Subcutaneous abdominal adipose tissue (tissue), 5 donors: ENCODE measurements around the gene SYDE1.

Source experiments
- H3K27ac ChIP-seq: one replicate; pipeline ENCODE4 v1.7.0; 2013; ENCODE audit warnings: low read depth, mild to moderate bottlenecking, inconsistent platforms, low read length, moderate library complexity
- H3K27me3 ChIP-seq, 5 donors: one replicate each; pipeline ENCODE4 v1.7.0; 2013; ENCODE audit warnings: low read length in 5 of 5, inconsistent platforms in 1 of 5; ENCODE audit not compliant: control insufficient read depth in 5 of 5, insufficient read depth in 4 of 5
- H3K36me3 ChIP-seq, 5 donors: one replicate each; pipeline ENCODE4 v1.7.0; 2013; ENCODE audit warnings: low read length in 5 of 5; ENCODE audit not compliant: control insufficient read depth in 5 of 5, insufficient read depth in 5 of 5
- H3K4me1 ChIP-seq, 5 donors: one replicate each; pipeline ENCODE4 v1.7.0; 2013; ENCODE audit warnings: low read length in 5 of 5, mild to moderate bottlenecking in 3 of 5, moderate library complexity in 1 of 5; ENCODE audit not compliant: control insufficient read depth in 5 of 5, insufficient read depth in 5 of 5
- H3K4me3 ChIP-seq, 5 donors: one replicate each; pipeline ENCODE4 v1.7.0; 2013; ENCODE audit warnings: low read length in 5 of 5, low read depth in 1 of 5
- H3K9ac ChIP-seq, 5 donors: one replicate each; pipeline ENCODE4 v1.7.0; 2013; ENCODE audit warnings: low read length in 5 of 5, mild to moderate bottlenecking in 4 of 5, moderate library complexity in 3 of 5
- H3K9me3 ChIP-seq, 5 donors: one replicate each; pipeline ENCODE4 v1.7.0; 2013; ENCODE audit warnings: low read length in 5 of 5; ENCODE audit not compliant: control insufficient read depth in 5 of 5
- donor health status: healthy.
- donor health status: healthy.
- donor health status: healthy.
- donor health status: healthy.
- donor health status: healthy.

Gene SYDE1

GRCh38 chr19:15108145-15108844 lies 1.1 kb downstream of the SYDE1 start:
- H3K4me1 ChIP-seq: peaks cover 5 to 19% (median 19%) of the 10 kb centered on the region in 5 donors
- H3K9ac ChIP-seq: peak overlapping the region; percentile 52 to 88 (median 77)
- peaks cover 0 to 42% (median 35%) of the 10 kb centered on the region in 5 donors for H3K36me3 ChIP-seq
- H3K27ac ChIP-seq: peak overlapping the region; percentile 79
- peak overlapping the region; percentile 68 to 74 (median 71) for H3K4me3 ChIP-seq
- no peaks in the 10 kb centered on the region for H3K27me3 ChIP-seq
- peaks cover 3 to 11% (median 8%) of the 10 kb centered on the region in 5 donors for H3K9me3 ChIP-seq

- peaks cover 3 to 8% (median 5%) of the 10 kb centered on the region in 5 donors for H3K9me3 ChIP-seq
- H3K4me3 ChIP-seq: peak overlapping the region in 2 of 5 donors; percentile 69 to 74
- peak overlapping the region in 2 of 5 donors; percentile 28 to 68 for H3K9ac ChIP-seq
- no peak overlapping the region for H3K27ac ChIP-seq
- no peaks in the 10 kb centered on the region for H3K27me3 ChIP-seq
- peaks cover 5 to 24% (median 19%) of the 10 kb centered on the region in 5 donors for H3K4me1 ChIP-seq
- peaks cover 0 to 50% (median 43%) of the 10 kb centered on the region in 5 donors for H3K36me3 ChIP-seq
Measured at GRCh38 chr19:15108845-15109767, 1.9 kb downstream of the SYDE1 start.

GRCh38 chr19:15109768-15110417 lies 2.7 kb downstream of the SYDE1 start:
- Histone ChIP-seq H3K27me3 (no peaks in the 10 kb centered on the region), H3K36me3 (peaks cover 0 to 56% (median 46%) of the 10 kb centered on the region in 5 donors), H3K9me3 (no peaks in the 10 kb centered on the region), H3K9ac (no peak overlapping the region), H3K4me1 (peaks cover 6 to 31% (median 23%) of the 10 kb centered on the region in 5 donors), H3K27ac (no peak overlapping the region), H3K4me3 (no peak overlapping the region)

DNA sequence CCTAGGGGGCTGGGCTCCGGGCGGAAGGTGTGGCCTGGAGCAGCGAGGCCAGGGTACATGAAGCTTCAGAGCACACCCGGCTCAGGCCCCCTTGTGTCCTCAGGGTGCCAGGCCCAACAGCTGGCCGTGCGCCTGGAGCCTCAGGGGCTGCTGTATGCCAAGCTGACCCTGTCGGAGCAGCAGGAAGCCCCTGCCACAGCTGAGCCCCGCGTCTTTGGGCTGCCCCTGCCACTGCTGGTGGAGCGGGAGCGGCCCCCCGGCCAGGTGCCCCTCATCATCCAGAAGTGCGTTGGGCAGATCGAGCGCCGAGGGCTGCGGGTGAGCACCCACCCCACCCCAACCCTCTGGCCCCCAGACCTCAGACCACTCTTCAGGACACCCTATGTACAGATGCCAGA lies 3.2 kb downstream of the SYDE1 start:
- Histone ChIP-seq H3K4me1 (peaks cover 6 to 36% (median 28%) of the 10 kb centered on the region in 5 donors), H3K27me3 (no peaks in the 10 kb centered on the region), H3K9me3 (no peaks in the 10 kb centered on the region), H3K9ac (no peak overlapping the region), H3K4me3 (no peak overlapping the region), H3K27ac (no peak overlapping the region), H3K36me3 (peaks cover 0 to 61% (median 47%) of the 10 kb centered on the region in 5 donors)

DNA sequence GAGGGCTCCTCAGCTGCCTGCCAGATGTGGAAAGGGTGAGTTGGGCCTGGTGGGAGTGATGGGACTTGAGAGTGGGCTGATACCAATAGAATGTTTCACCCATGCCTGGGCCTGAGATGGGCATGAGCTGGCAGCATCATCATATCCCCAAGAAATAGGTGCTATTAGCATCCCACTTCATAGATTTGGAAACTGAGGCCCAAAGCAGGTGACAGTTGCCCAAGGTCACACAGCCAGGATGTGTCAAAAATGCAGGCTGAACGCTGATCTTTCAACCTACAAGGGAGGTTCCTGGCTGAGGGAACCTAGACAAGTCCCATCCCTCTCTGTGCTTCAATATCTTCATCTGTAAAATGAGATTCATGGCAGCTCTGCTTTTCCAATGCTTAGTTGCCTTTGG lies 4.6 kb downstream of the SYDE1 start:
- Histone ChIP-seq H3K36me3 (peaks cover 0 to 75% (median 61%) of the 10 kb centered on the region in 5 donors), H3K9me3 (no peaks in the 10 kb centered on the region), H3K9ac (no peak overlapping the region), H3K4me3 (no peak overlapping the region), H3K27me3 (no peaks in the 10 kb centered on the region), H3K4me1 (peaks cover 8 to 46% (median 34%) of the 10 kb centered on the region in 5 donors), H3K27ac (no peak overlapping the region)

- Histone ChIP-seq H3K27me3 (no peaks in the 10 kb centered on the region), H3K36me3 (peaks cover 0 to 81% (median 67%) of the 10 kb centered on the region in 5 donors), H3K4me1 (peaks cover 8 to 50% (median 32%) of the 10 kb centered on the region in 5 donors), H3K9me3 (no peaks in the 10 kb centered on the region), H3K9ac (no peak overlapping the region), H3K4me3 (no peak overlapping the region), H3K27ac (no peak overlapping the region)
Measured at GRCh38 chr19:15112385-15112784, 5.2 kb downstream of the SYDE1 start.

- Histone ChIP-seq H3K4me3 (no peak overlapping the region), H3K27me3 (no peaks in the 10 kb centered on the region), H3K4me1 (peaks cover 3 to 41% (median 23%) of the 10 kb centered on the region in 5 donors), H3K27ac (no peak overlapping the region), H3K9ac (no peak overlapping the region), H3K9me3 (no peaks in the 10 kb centered on the region), H3K36me3 (peaks cover 0 to 92% (median 78%) of the 10 kb centered on the region in 5 donors)
Measured at GRCh38 chr19:15113245-15114152, 6.3 kb downstream of the SYDE1 start.

DNA sequence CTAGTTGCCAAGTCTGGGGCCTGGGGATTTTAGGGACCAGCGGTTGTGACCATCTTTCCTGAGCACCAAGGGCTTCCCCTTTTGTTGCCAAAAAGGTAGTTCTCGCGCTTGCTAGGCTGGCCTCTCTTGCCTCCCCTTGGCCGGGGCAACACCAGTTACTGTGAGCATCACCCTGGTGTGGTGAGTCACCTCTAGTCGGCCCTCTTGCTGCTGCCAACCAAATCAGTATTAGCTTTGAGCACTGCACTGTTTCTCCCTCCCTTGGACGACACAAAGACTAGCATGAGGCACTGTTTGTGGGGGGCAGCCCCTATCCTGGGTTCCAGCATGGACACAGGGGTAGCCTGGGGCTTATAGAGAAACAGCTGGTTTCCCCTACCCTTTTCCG lies 6.9 kb downstream of the SYDE1 start:
- H3K9ac ChIP-seq: no peak overlapping the region
- H3K9me3 ChIP-seq: no peaks in the 10 kb centered on the region
- H3K27me3 ChIP-seq: no peaks in the 10 kb centered on the region
- peaks cover 0 to 97% (median 84%) of the 10 kb centered on the region in 5 donors for H3K36me3 ChIP-seq
- H3K4me1 ChIP-seq: peaks cover 3 to 36% (median 20%) of the 10 kb centered on the region in 5 donors
- H3K27ac ChIP-seq: peak overlapping the region; percentile 62
- no peak overlapping the region for H3K4me3 ChIP-seq

DNA sequence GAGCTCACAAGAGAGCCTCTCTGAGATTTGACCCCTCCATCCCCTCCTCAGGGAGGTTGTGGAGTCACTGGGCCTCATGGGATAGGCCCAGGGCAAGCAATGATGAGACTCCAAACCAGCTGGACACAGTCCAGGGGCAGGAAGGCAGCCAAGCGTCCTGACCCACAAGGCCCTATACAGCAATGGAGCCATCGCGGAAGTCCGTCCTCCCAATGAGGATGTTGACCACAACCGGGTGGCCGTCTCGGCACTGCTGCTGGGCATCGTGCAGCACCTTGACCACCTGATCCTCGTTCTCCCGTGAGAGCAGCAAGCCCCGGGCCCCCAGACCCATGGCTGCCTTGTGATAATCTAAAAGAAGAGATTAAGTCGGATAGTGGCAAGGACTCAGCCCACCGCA lies 7.9 kb downstream of the SYDE1 start:
- Histone ChIP-seq H3K36me3 (peaks cover 0 to 98% (median 88%) of the 10 kb centered on the region in 5 donors), H3K9ac (peak overlapping the region in 1 of 5 donors; percentile 29), H3K4me1 (peaks cover 3 to 36% (median 20%) of the 10 kb centered on the region in 5 donors), H3K27ac (peak overlapping the region; percentile 62), H3K27me3 (no peaks in the 10 kb centered on the region), H3K4me3 (no peak overlapping the region), H3K9me3 (no peaks in the 10 kb centered on the region)
